ENCODE data around the gene SETD1A. TPM values are rescaled to one million over a fixed set of nuclear protein-coding genes. Genes with fewer than 3 reads are reported as not detected.

Gene SETD1A
- total and polyA plus RNA-seq, 2 donors (not counting 1 experiment from before 2014, with no cell fraction given), result 1.4 to 3.5 TPM

DNA sequence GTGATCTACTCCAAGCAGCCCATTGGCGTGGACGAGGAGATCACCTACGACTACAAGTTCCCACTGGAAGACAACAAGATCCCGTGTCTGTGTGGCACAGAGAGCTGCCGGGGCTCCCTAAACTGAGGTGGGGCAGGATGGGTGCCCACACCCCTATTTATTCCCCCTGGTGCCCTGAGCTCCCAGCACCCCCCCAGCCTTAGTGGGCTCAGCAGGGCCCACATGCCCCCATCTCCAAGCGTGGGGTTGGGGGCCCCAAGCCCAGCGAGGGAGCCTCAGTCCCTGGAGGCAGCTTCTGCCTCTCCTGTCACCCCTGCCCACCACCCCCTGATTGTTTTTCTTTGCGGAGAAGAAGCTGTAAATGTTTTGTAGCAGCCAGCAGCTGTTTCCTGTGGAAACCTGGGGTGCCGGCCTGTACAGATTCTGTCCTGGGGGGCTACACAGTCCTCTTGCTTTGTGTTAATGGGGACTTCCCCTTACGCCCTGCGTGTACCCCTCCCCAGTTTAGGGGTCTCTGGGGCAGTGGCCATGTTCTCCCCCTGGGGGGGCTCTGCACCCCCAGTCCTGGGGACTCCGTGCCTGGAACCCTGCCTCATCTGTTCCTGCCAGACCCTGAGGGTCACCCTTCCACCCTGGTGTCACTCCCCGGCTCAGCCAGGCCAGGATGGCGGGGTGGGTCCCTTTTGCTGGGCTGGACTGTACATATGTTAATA lies 26.5 kb downstream of the SETD1A start:
- no peak for TF ChIP-seq CTCF (conservative IDR thresholded peaks at IDR 0.05 in 1 of 2, IDR thresholded peaks at IDR 0.05 in 1 of 2; ENCODE audit: low read depth in 1 of 2, low read length in 2 of 2)
- TF ChIP-seq EZH2 (IDR thresholded peaks at IDR 0.05; ENCODE audit: low read length, missing control alignments), result no peak
- H3K36me3 ChIP-seq (ENCODE audit: control insufficient read depth, insufficient read depth, low read length), result peaks cover 28% of the 10 kb centered on the region
- no peak overlapping the region for H3K27ac ChIP-seq (ENCODE audit: insufficient read depth, low read length)

DNA sequence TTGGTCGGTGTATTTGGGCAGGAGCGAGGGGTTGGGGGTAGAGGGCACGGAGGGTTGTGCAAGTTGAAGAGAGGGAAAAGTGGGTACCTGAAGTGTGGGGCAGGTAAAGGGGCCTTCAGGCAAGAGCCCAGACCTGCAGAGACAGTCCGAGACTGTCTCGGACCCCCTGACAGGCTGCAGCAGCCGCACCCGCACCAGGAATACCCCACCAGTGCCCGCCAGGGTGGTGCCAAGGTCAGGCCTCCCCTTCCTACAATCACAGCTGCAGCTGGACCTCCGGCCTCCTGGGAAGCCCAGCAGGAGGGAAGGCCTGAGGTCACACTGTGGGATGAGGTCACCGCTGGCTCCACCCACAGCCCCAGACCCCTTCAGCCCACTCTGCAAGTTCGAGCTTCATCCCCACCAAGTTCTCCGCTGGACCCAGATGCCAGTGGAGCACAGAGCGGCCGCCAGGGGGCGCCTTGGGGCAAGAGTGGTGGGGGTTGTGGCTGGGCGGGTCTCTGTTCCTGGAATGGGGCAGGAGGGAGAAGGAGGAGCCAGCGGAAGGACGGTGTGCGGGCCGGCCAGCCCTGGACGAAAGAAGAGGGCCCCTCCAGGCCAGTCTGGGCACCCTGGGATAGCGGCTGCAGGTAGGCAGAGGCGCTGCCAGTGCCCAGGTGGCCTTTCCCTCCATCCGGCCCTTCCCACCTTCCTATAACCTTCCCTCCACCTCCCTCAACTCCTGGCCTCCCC lies 27.3 kb downstream of the SETD1A start, which contains the start of gene HSD3B7:
TSS of gene HSD3B7 (plus strand) at position 539 of the 732 bp plus-strand sequence. CDS start 452 bp downstream, outside the sequence.
- Histone ChIP-seq H3K4me3 (replicated peaks in 1 of 4; ENCODE audit: control extremely low read depth in 1 of 4, insufficient read depth in 1 of 4, low read depth in 3 of 4, low read length in 4 of 4) (peak within 1 kb of the TSS; percentile 45 to 63 (median 48)), H3K36me3 (ENCODE audit: control insufficient read depth, insufficient read depth, low read length) (peaks cover 24% of the 10 kb centered on the region), H3K4me1 (ENCODE audit: control insufficient read depth, extremely low read depth, insufficient read depth, low read length) (peaks cover 11% of the 10 kb centered on the region), H4K20me1 (ENCODE audit: control insufficient read depth, extremely low read depth, insufficient read depth, low read length) (no peaks in the 10 kb centered on the region), H3K79me2 (ENCODE audit: control insufficient read depth, insufficient read depth, low read length) (no peaks in the 10 kb centered on the region), H3K4me2 (ENCODE audit: extremely low read depth, insufficient read depth, low read length) (peak within 1 kb of the TSS; percentile 72), H3K9ac (ENCODE audit: insufficient read depth, low read length) (peak within 1 kb of the TSS; percentile 59), H3K27ac (ENCODE audit: insufficient read depth, low read length) (peak within 1 kb of the TSS; percentile 69), H2AFZ (ENCODE audit: low read length) (peak within 1 kb of the TSS; percentile 44), H3K27me3 (ENCODE audit: control insufficient read depth, insufficient read depth, low read length) (no peaks in the 10 kb centered on the region), H3K9me3 (ENCODE audit: control insufficient read depth, insufficient read depth, low read depth, low read length) (no peaks in the 10 kb centered on the region)
- TF ChIP-seq CTCF (conservative IDR thresholded peaks at IDR 0.05 in 1 of 2, IDR thresholded peaks at IDR 0.05 in 1 of 2; ENCODE audit: low read depth in 1 of 2, low read length in 2 of 2) (peak; percentile 84 to 90), EZH2 (IDR thresholded peaks at IDR 0.05; ENCODE audit: low read length, missing control alignments) (no peak)
- DNase-seq (ENCODE audit: low read depth in 2 of 2), result peak; percentile 63 to 79

More for the DNA sequence above, 26.5 kb downstream of the SETD1A start:
- Histone ChIP-seq H3K4me2 (ENCODE audit: extremely low read depth, insufficient read depth, low read length) (no peak overlapping the region), H3K27me3 (ENCODE audit: control insufficient read depth, insufficient read depth, low read length) (no peaks in the 10 kb centered on the region), H4K20me1 (ENCODE audit: control insufficient read depth, extremely low read depth, insufficient read depth, low read length) (no peaks in the 10 kb centered on the region), H3K79me2 (ENCODE audit: control insufficient read depth, insufficient read depth, low read length) (no peaks in the 10 kb centered on the region), H3K9me3 (ENCODE audit: control insufficient read depth, insufficient read depth, low read depth, low read length) (no peaks in the 10 kb centered on the region), H3K9ac (ENCODE audit: insufficient read depth, low read length) (no peak overlapping the region), H2AFZ (ENCODE audit: low read length) (no peak overlapping the region), H3K4me3 (replicated peaks in 1 of 4; ENCODE audit: control extremely low read depth in 1 of 4, insufficient read depth in 1 of 4, low read depth in 3 of 4, low read length in 4 of 4) (no peak overlapping the region), H3K4me1 (ENCODE audit: control insufficient read depth, extremely low read depth, insufficient read depth, low read length) (peaks cover 11% of the 10 kb centered on the region)
- DNase-seq (ENCODE audit: low read depth in 2 of 2), result no peak

GRCh38 chr16:30985401-30986128 lies 28.0 kb downstream of the SETD1A start:
- peak overlapping the region; percentile 69 for H3K27ac ChIP-seq (ENCODE audit: insufficient read depth, low read length)
- no peaks in the 10 kb centered on the region for H4K20me1 ChIP-seq (ENCODE audit: control insufficient read depth, extremely low read depth, insufficient read depth, low read length)
- H3K9ac ChIP-seq (ENCODE audit: insufficient read depth, low read length), result peak overlapping the region; percentile 59
- DNase-seq (ENCODE audit: low read depth in 2 of 2), result no peak
- peak overlapping the region; percentile 72 for H3K4me2 ChIP-seq (ENCODE audit: extremely low read depth, insufficient read depth, low read length)
- peaks cover 11% of the 10 kb centered on the region for H3K4me1 ChIP-seq (ENCODE audit: control insufficient read depth, extremely low read depth, insufficient read depth, low read length)
- no peaks in the 10 kb centered on the region for H3K79me2 ChIP-seq (ENCODE audit: control insufficient read depth, insufficient read depth, low read length)
- no peaks in the 10 kb centered on the region for H3K27me3 ChIP-seq (ENCODE audit: control insufficient read depth, insufficient read depth, low read length)
- no peaks in the 10 kb centered on the region for H3K9me3 ChIP-seq (ENCODE audit: control insufficient read depth, insufficient read depth, low read depth, low read length)
- H3K36me3 ChIP-seq (ENCODE audit: control insufficient read depth, insufficient read depth, low read length), result peaks cover 20% of the 10 kb centered on the region
- H3K4me3 ChIP-seq (replicated peaks in 1 of 4; ENCODE audit: control extremely low read depth in 1 of 4, insufficient read depth in 1 of 4, low read depth in 3 of 4, low read length in 4 of 4), result peak overlapping the region; percentile 45 to 63 (median 48)
- H2AFZ ChIP-seq (ENCODE audit: low read length), result peak overlapping the region; percentile 44
- TF ChIP-seq CTCF (conservative IDR thresholded peaks at IDR 0.05 in 1 of 2, IDR thresholded peaks at IDR 0.05 in 1 of 2; ENCODE audit: low read depth in 1 of 2, low read length in 2 of 2), result no peak
- TF ChIP-seq EZH2 (IDR thresholded peaks at IDR 0.05; ENCODE audit: low read length, missing control alignments), result no peak
